Midbrain (tissue), 1 donor: ENCODE data around the gene BTN3A1.
"Not testable (repeated sequence)": the region's sequence is repeated elsewhere in the genome, so short reads cannot be mapped to it uniquely, and the experiment has no call there.

Source experiments
- DNase-seq: peaks from one replicate; lab custom pipeline; 2025; lab: John Stamatoyannopoulos, UW

The BTN3A1 gene

GRCh38 chr6:26401987-26402658, at the start of gene BTN3A1:
Gene BTN3A1, plus strand, starts transcription at chr6:26402275. Its CDS starts 3,289 bp downstream, at chr6:26405564.
- peak; percentile 86 for DNase-seq

GRCh38 chr6:26352315-26352714, 49.8 kb upstream of the BTN3A1 start:
- DNase-seq: no peak

- no peak for DNase-seq
Measured at GRCh38 chr6:26354162-26354561, 47.9 kb upstream of the BTN3A1 start.

- no peak for DNase-seq
Measured at GRCh38 chr6:26355366-26355765, 46.7 kb upstream of the BTN3A1 start.

- DNase-seq: not testable (repeated sequence)
Measured at GRCh38 chr6:26357543-26357942, 44.5 kb upstream of the BTN3A1 start.

GRCh38 chr6:26358511-26358981, 43.5 kb upstream of the BTN3A1 start:
- no peak for DNase-seq

- DNase-seq: no peak
Measured at GRCh38 chr6:26359765-26360164, 42.3 kb upstream of the BTN3A1 start.

- no peak for DNase-seq
Measured at GRCh38 chr6:26360451-26361416, 41.3 kb upstream of the BTN3A1 start.

- DNase-seq: no peak
Measured at GRCh38 chr6:26361544-26361943, 40.5 kb upstream of the BTN3A1 start.

- DNase-seq: no peak
Measured at GRCh38 chr6:26362093-26362835, 39.8 kb upstream of the BTN3A1 start.

GRCh38 chr6:26362836-26363220, 39.2 kb upstream of the BTN3A1 start:
- DNase-seq: no peak

GRCh38 chr6:26363882-26364701, 38.0 kb upstream of the BTN3A1 start:
- peak; percentile 50 for DNase-seq

GRCh38 chr6:26365633-26365995, 36.5 kb upstream of the BTN3A1 start:
- no peak for DNase-seq

GRCh38 chr6:26366504-26366903, 35.6 kb upstream of the BTN3A1 start:
- no peak for DNase-seq

GRCh38 chr6:26367114-26367513, 35.0 kb upstream of the BTN3A1 start:
- DNase-seq: no peak

GRCh38 chr6:26371813-26372212, 30.3 kb upstream of the BTN3A1 start:
- not testable (repeated sequence) for DNase-seq

- DNase-seq: no peak
Measured at GRCh38 chr6:26372308-26373144, 29.5 kb upstream of the BTN3A1 start.

GRCh38 chr6:26375270-26375669, 26.8 kb upstream of the BTN3A1 start:
- no peak for DNase-seq

GRCh38 chr6:26377719-26378118, 24.4 kb upstream of the BTN3A1 start:
- DNase-seq: no peak

GRCh38 chr6:26378143-26378542, 23.9 kb upstream of the BTN3A1 start:
- not testable (repeated sequence) for DNase-seq
